ENCODE results near the gene CD247.

Gene CD247

GRCh38 chr1:167532375-167532774, 14.0 kb upstream of the CD247 start:
- Histone ChIP-seq H3K9ac (ENCODE audit: low read length) (no peak overlapping the region), H3K4me2 (ENCODE audit: low read length) (no peak overlapping the region), H3K14ac (ENCODE audit: low read length) (no peak overlapping the region), H4K91ac (ENCODE audit: low read depth, low read length) (no peak overlapping the region), H3K79me2 (ENCODE audit: control insufficient read depth, insufficient read depth, low read length, poor library complexity) (no peaks in the 10 kb centered on the region), H3K23ac (ENCODE audit: low read length) (no peak overlapping the region), H3K4me1 (ENCODE audit: control insufficient read depth in 1 of 2, insufficient read depth in 2 of 2, low read length in 2 of 2) (no peaks in the 10 kb centered on the region), H3K27me3 (ENCODE audit: insufficient read depth, low read length) (no peaks in the 10 kb centered on the region), H3K18ac (ENCODE audit: low read length) (no peak overlapping the region), H4K8ac (ENCODE audit: low read depth, low read length) (no peak overlapping the region), H2AK5ac (ENCODE audit: low read length) (no peak overlapping the region), H2BK5ac (ENCODE audit: low read depth, low read length, poor library complexity) (no peak overlapping the region), H3K79me1 (ENCODE audit: low read length) (no peaks in the 10 kb centered on the region), H3K4me3 (ENCODE audit: low read depth, low read length) (no peak overlapping the region), H3K4ac (ENCODE audit: low read depth, low read length) (no peak overlapping the region), H2AFZ (ENCODE audit: insufficient read depth, low read length, poor library complexity) (no peak overlapping the region), H2BK120ac (ENCODE audit: insufficient read depth, low read length, poor library complexity) (no peak overlapping the region), H4K12ac (ENCODE audit: low read depth, low read length) (no peak overlapping the region), H3K36me3 (ENCODE audit: control insufficient read depth in 1 of 2, insufficient read depth in 2 of 2, low read length in 2 of 2) (no peaks in the 10 kb centered on the region), H2BK12ac (ENCODE audit: low read length) (no peak overlapping the region), H3K9me3 (ENCODE audit: insufficient read depth, low read depth, low read length) (no peaks in the 10 kb centered on the region), H3K27ac (ENCODE audit: low read depth, low read length) (no peak overlapping the region)
- no peak for DNase-seq

GRCh38 chr1:167529829-167530474, 11.6 kb upstream of the CD247 start:
- H3K4me3 ChIP-seq (ENCODE audit: low read depth, low read length) = no peak overlapping the region
- H3K36me3 ChIP-seq (ENCODE audit: control insufficient read depth in 1 of 2, insufficient read depth in 2 of 2, low read length in 2 of 2) = no peaks in the 10 kb centered on the region
- H3K27me3 ChIP-seq (ENCODE audit: insufficient read depth, low read length) = no peaks in the 10 kb centered on the region
- H2BK120ac ChIP-seq (ENCODE audit: insufficient read depth, low read length, poor library complexity) = no peak overlapping the region
- H3K79me2 ChIP-seq (ENCODE audit: control insufficient read depth, insufficient read depth, low read length, poor library complexity) = no peaks in the 10 kb centered on the region
- H3K9me3 ChIP-seq (ENCODE audit: insufficient read depth, low read depth, low read length) = peaks cover 3% of the 10 kb centered on the region
- no peak overlapping the region for H2AK5ac ChIP-seq (ENCODE audit: low read length)
- H4K12ac ChIP-seq (ENCODE audit: low read depth, low read length) = no peak overlapping the region
- H4K91ac ChIP-seq (ENCODE audit: low read depth, low read length) = no peak overlapping the region
- no peak overlapping the region for H3K4ac ChIP-seq (ENCODE audit: low read depth, low read length)
- H3K14ac ChIP-seq (ENCODE audit: low read length) = no peak overlapping the region
- no peak overlapping the region for H2BK12ac ChIP-seq (ENCODE audit: low read length)
- no peaks in the 10 kb centered on the region for H3K79me1 ChIP-seq (ENCODE audit: low read length)
- H2BK5ac ChIP-seq (ENCODE audit: low read depth, low read length, poor library complexity) = no peak overlapping the region
- no peak overlapping the region for H2AFZ ChIP-seq (ENCODE audit: insufficient read depth, low read length, poor library complexity)
- WGBS (ENCODE audit: extremely low coverage, insufficient coverage, insufficient read length) = no CpG with 5 or more reads among the region's 8 CpGs
- H4K8ac ChIP-seq (ENCODE audit: low read depth, low read length) = no peak overlapping the region
- H3K27ac ChIP-seq (ENCODE audit: low read depth, low read length) = no peak overlapping the region
- no peaks in the 10 kb centered on the region for H3K4me1 ChIP-seq (ENCODE audit: control insufficient read depth in 1 of 2, insufficient read depth in 2 of 2, low read length in 2 of 2)
- no peak overlapping the region for H3K18ac ChIP-seq (ENCODE audit: low read length)
- no peak for DNase-seq
- no peak overlapping the region for H3K9ac ChIP-seq (ENCODE audit: low read length)
- no peak overlapping the region for H3K4me2 ChIP-seq (ENCODE audit: low read length)
- no peak overlapping the region for H3K23ac ChIP-seq (ENCODE audit: low read length)

GRCh38 chr1:167528057-167528728, 9.9 kb upstream of the CD247 start:
- Histone ChIP-seq H3K36me3 (ENCODE audit: control insufficient read depth in 1 of 2, insufficient read depth in 2 of 2, low read length in 2 of 2) (no peaks in the 10 kb centered on the region), H3K4me1 (ENCODE audit: control insufficient read depth in 1 of 2, insufficient read depth in 2 of 2, low read length in 2 of 2) (no peaks in the 10 kb centered on the region), H3K4me2 (ENCODE audit: low read length) (no peak overlapping the region), H3K9me3 (ENCODE audit: insufficient read depth, low read depth, low read length) (peaks cover 5% of the 10 kb centered on the region), H4K91ac (ENCODE audit: low read depth, low read length) (no peak overlapping the region), H3K18ac (ENCODE audit: low read length) (no peak overlapping the region), H3K23ac (ENCODE audit: low read length) (no peak overlapping the region), H3K27me3 (ENCODE audit: insufficient read depth, low read length) (no peaks in the 10 kb centered on the region), H3K27ac (ENCODE audit: low read depth, low read length) (no peak overlapping the region), H2BK120ac (ENCODE audit: insufficient read depth, low read length, poor library complexity) (no peak overlapping the region), H3K4me3 (ENCODE audit: low read depth, low read length) (no peak overlapping the region), H3K9ac (ENCODE audit: low read length) (no peak overlapping the region), H3K14ac (ENCODE audit: low read length) (no peak overlapping the region), H3K79me2 (ENCODE audit: control insufficient read depth, insufficient read depth, low read length, poor library complexity) (no peaks in the 10 kb centered on the region), H4K12ac (ENCODE audit: low read depth, low read length) (no peak overlapping the region), H2BK12ac (ENCODE audit: low read length) (no peak overlapping the region), H2AK5ac (ENCODE audit: low read length) (no peak overlapping the region), H3K4ac (ENCODE audit: low read depth, low read length) (no peak overlapping the region), H4K8ac (ENCODE audit: low read depth, low read length) (no peak overlapping the region), H2BK5ac (ENCODE audit: low read depth, low read length, poor library complexity) (no peak overlapping the region), H3K79me1 (ENCODE audit: low read length) (no peaks in the 10 kb centered on the region), H2AFZ (ENCODE audit: insufficient read depth, low read length, poor library complexity) (no peak overlapping the region)
- DNase-seq = no peak
- WGBS (ENCODE audit: extremely low coverage, insufficient coverage, insufficient read length) = no CpG with 5 or more reads among the region's 3 CpGs

GRCh38 chr1:167526667-167527383, 8.5 kb upstream of the CD247 start:
- no CpG with 5 or more reads among the region's 8 CpGs for WGBS (ENCODE audit: extremely low coverage, insufficient coverage, insufficient read length)
- Histone ChIP-seq H3K27me3 (ENCODE audit: insufficient read depth, low read length) (no peaks in the 10 kb centered on the region), H2AK5ac (ENCODE audit: low read length) (no peak overlapping the region), H3K9ac (ENCODE audit: low read length) (no peak overlapping the region), H3K18ac (ENCODE audit: low read length) (no peak overlapping the region), H3K4me3 (ENCODE audit: low read depth, low read length) (no peak overlapping the region), H2BK120ac (ENCODE audit: insufficient read depth, low read length, poor library complexity) (no peak overlapping the region), H3K9me3 (ENCODE audit: insufficient read depth, low read depth, low read length) (peaks cover 5% of the 10 kb centered on the region), H2BK5ac (ENCODE audit: low read depth, low read length, poor library complexity) (no peak overlapping the region), H3K4ac (ENCODE audit: low read depth, low read length) (no peak overlapping the region), H3K36me3 (ENCODE audit: control insufficient read depth in 1 of 2, insufficient read depth in 2 of 2, low read length in 2 of 2) (no peaks in the 10 kb centered on the region), H3K4me2 (ENCODE audit: low read length) (no peak overlapping the region), H4K12ac (ENCODE audit: low read depth, low read length) (no peak overlapping the region), H3K79me1 (ENCODE audit: low read length) (no peaks in the 10 kb centered on the region), H3K79me2 (ENCODE audit: control insufficient read depth, insufficient read depth, low read length, poor library complexity) (no peaks in the 10 kb centered on the region), H3K27ac (ENCODE audit: low read depth, low read length) (no peak overlapping the region), H2AFZ (ENCODE audit: insufficient read depth, low read length, poor library complexity) (no peak overlapping the region), H3K4me1 (ENCODE audit: control insufficient read depth in 1 of 2, insufficient read depth in 2 of 2, low read length in 2 of 2) (no peaks in the 10 kb centered on the region), H3K14ac (ENCODE audit: low read length) (no peak overlapping the region), H3K23ac (ENCODE audit: low read length) (no peak overlapping the region), H4K8ac (ENCODE audit: low read depth, low read length) (no peak overlapping the region), H2BK12ac (ENCODE audit: low read length) (no peak overlapping the region), H4K91ac (ENCODE audit: low read depth, low read length) (no peak overlapping the region)
- no peak for DNase-seq

Measured in trophoblast cell (in vitro differentiated cells and primary cell).